ENCODE results near the gene B3GAT1. TPM values are rescaled to one million over a fixed set of nuclear protein-coding genes. Genes with fewer than 3 reads are reported as not detected.

Gene B3GAT1
- total RNA-seq, 1 experiment from 2014 or later: 0.35 TPM

GRCh38 chr11:134386945-134387344 is 25.1 kb downstream of the B3GAT1 start:
- Mint-ChIP-seq H3K9me3 (ENCODE audit: low read depth, unreplicated experiment) (no peaks in the 10 kb centered on the region), H3K4me3 (ENCODE audit: low read depth, unreplicated experiment) (no peak overlapping the region), H3K27ac (ENCODE audit: unreplicated experiment) (no peak overlapping the region), H3K4me1 (ENCODE audit: low read depth, unreplicated experiment) (peaks cover 8% of the 10 kb centered on the region), H3K36me3 (ENCODE audit: insufficient read depth, unreplicated experiment) (peaks cover 7% of the 10 kb centered on the region), H3K27me3 (ENCODE audit: unreplicated experiment) (peaks cover 44% of the 10 kb centered on the region)
- no TSS peak for BruUV-seq (replicated peaks)
- intact Hi-C loops (cut with micrococcal nuclease; ENCODE audit: unreplicated experiment): no loop called here
- TF ChIP-seq CTCF (IDR thresholded peaks at IDR 0.05; ENCODE audit: unreplicated experiment): no peak
- no peak for DNase-seq
- CTCF ChIA-PET: interaction anchor here (0.7 kb wide), 1 partner anchor 811 kb away, joined by 3 read pairs; no protein-coding TSS in a partner anchor

GRCh38 chr11:134385774-134386565 is 26.1 kb downstream of the B3GAT1 start:
- Mint-ChIP-seq H3K27ac (ENCODE audit: unreplicated experiment) (no peak overlapping the region), H3K9me3 (ENCODE audit: low read depth, unreplicated experiment) (no peaks in the 10 kb centered on the region), H3K4me1 (ENCODE audit: low read depth, unreplicated experiment) (peaks cover 8% of the 10 kb centered on the region), H3K36me3 (ENCODE audit: insufficient read depth, unreplicated experiment) (peaks cover 7% of the 10 kb centered on the region), H3K4me3 (ENCODE audit: low read depth, unreplicated experiment) (no peak overlapping the region), H3K27me3 (ENCODE audit: unreplicated experiment) (peaks cover 34% of the 10 kb centered on the region)
- no peak for TF ChIP-seq CTCF (IDR thresholded peaks at IDR 0.05; ENCODE audit: unreplicated experiment)
- CTCF ChIA-PET: no interaction called here
- peak; percentile 17 for DNase-seq
- no TSS peak for BruUV-seq (replicated peaks)
- intact Hi-C loops (cut with micrococcal nuclease; ENCODE audit: unreplicated experiment): no loop called here

GRCh38 chr11:134385171-134385570 is 26.9 kb downstream of the B3GAT1 start:
- peaks cover 32% of the 10 kb centered on the region for H3K27me3 Mint-ChIP-seq (ENCODE audit: unreplicated experiment)
- H3K4me1 Mint-ChIP-seq (ENCODE audit: low read depth, unreplicated experiment): peaks cover 8% of the 10 kb centered on the region
- no TSS peak for BruUV-seq (replicated peaks)
- no peak for TF ChIP-seq CTCF (IDR thresholded peaks at IDR 0.05; ENCODE audit: unreplicated experiment)
- H3K4me3 Mint-ChIP-seq (ENCODE audit: low read depth, unreplicated experiment): no peak overlapping the region
- CTCF ChIA-PET: no interaction called here
- no peaks in the 10 kb centered on the region for H3K9me3 Mint-ChIP-seq (ENCODE audit: low read depth, unreplicated experiment)
- no peak for DNase-seq
- intact Hi-C loops (cut with micrococcal nuclease; ENCODE audit: unreplicated experiment): no loop called here
- H3K27ac Mint-ChIP-seq (ENCODE audit: unreplicated experiment): no peak overlapping the region
- peaks cover 7% of the 10 kb centered on the region for H3K36me3 Mint-ChIP-seq (ENCODE audit: insufficient read depth, unreplicated experiment)

GRCh38 chr11:134384406-134384805 is 27.6 kb downstream of the B3GAT1 start:
- BruUV-seq (replicated peaks): no TSS peak
- DNase-seq: no peak
- TF ChIP-seq CTCF (IDR thresholded peaks at IDR 0.05; ENCODE audit: unreplicated experiment): no peak
- H3K4me3 Mint-ChIP-seq (ENCODE audit: low read depth, unreplicated experiment): no peak overlapping the region
- no peak overlapping the region for H3K27ac Mint-ChIP-seq (ENCODE audit: unreplicated experiment)
- peaks cover 32% of the 10 kb centered on the region for H3K27me3 Mint-ChIP-seq (ENCODE audit: unreplicated experiment)
- H3K9me3 Mint-ChIP-seq (ENCODE audit: low read depth, unreplicated experiment): no peaks in the 10 kb centered on the region
- intact Hi-C loops (cut with micrococcal nuclease; ENCODE audit: unreplicated experiment): no loop called here
- CTCF ChIA-PET: no interaction called here
- peaks cover 7% of the 10 kb centered on the region for H3K36me3 Mint-ChIP-seq (ENCODE audit: insufficient read depth, unreplicated experiment)
- H3K4me1 Mint-ChIP-seq (ENCODE audit: low read depth, unreplicated experiment): peaks cover 8% of the 10 kb centered on the region
